GM19239 (cell line): ENCODE measurements around the gene SLC39A11.
"Not testable (repeated sequence)": the region's sequence is repeated elsewhere in the genome, so short reads cannot be mapped to it uniquely, and the experiment has no call there.

Experiments
- DNase-seq: peaks from one replicate; pipeline ENCODE4 v3.0.0; 2011; ENCODE audit warnings: low spot score; ENCODE audit not compliant: insufficient read length
- FAIRE-seq: peaks from 2 replicates; lab custom pipeline; 2011; peaks lifted over from hg19 to GRCh38; lab: Jason Lieb, UNC

The SLC39A11 gene

GRCh38 chr17:72858826-72859495, 233.5 kb downstream of the SLC39A11 start:
- FAIRE-seq (no peak), DNase-seq (no peak)

- FAIRE-seq: no peak
- DNase-seq: no peak
Observed at GRCh38 chr17:72853440-72854415, 238.8 kb downstream of the SLC39A11 start.

GRCh38 chr17:72852277-72852938, 240.1 kb downstream of the SLC39A11 start:
- no peak for FAIRE-seq

GRCh38 chr17:72850410-72851118, 241.9 kb downstream of the SLC39A11 start:
- FAIRE-seq (no peak), DNase-seq (no peak)

More at GRCh38 chr17:72852277-72852938, 240.1 kb downstream of the SLC39A11 start:
- no peak for DNase-seq

- DNase-seq (no peak), FAIRE-seq (no peak)
Observed at GRCh38 chr17:72846399-72846798, 246.1 kb downstream of the SLC39A11 start.

GRCh38 chr17:72843591-72843990, 248.9 kb downstream of the SLC39A11 start:
- FAIRE-seq (no peak), DNase-seq (no peak)

- no peak for DNase-seq
- FAIRE-seq: no peak
Observed at GRCh38 chr17:72840019-72840418, 252.5 kb downstream of the SLC39A11 start.

GRCh38 chr17:72839131-72839725, 253.3 kb downstream of the SLC39A11 start:
- no peak for FAIRE-seq
- DNase-seq: no peak

GRCh38 chr17:72838581-72838980, 253.9 kb downstream of the SLC39A11 start:
- no peak for FAIRE-seq

GRCh38 chr17:72838068-72838467, 254.4 kb downstream of the SLC39A11 start:
- FAIRE-seq (no peak), DNase-seq (no peak)

More at GRCh38 chr17:72838581-72838980, 253.9 kb downstream of the SLC39A11 start:
- DNase-seq: no peak

GRCh38 chr17:72837335-72837734, 255.2 kb downstream of the SLC39A11 start:
- FAIRE-seq: no peak

GRCh38 chr17:72833128-72833765, 259.2 kb downstream of the SLC39A11 start:
- no peak for DNase-seq
- FAIRE-seq: no peak

More at GRCh38 chr17:72837335-72837734, 255.2 kb downstream of the SLC39A11 start:
- no peak for DNase-seq

- FAIRE-seq (no peak), DNase-seq (no peak)
Observed at GRCh38 chr17:72832306-72832705, 260.2 kb downstream of the SLC39A11 start.

GRCh38 chr17:72829883-72830282, 262.6 kb downstream of the SLC39A11 start:
- FAIRE-seq (no peak), DNase-seq (no peak)

- DNase-seq: no peak
- FAIRE-seq: no peak
Observed at GRCh38 chr17:72826602-72827001, 265.9 kb downstream of the SLC39A11 start.

GRCh38 chr17:72826059-72826458, 266.4 kb downstream of the SLC39A11 start:
- FAIRE-seq, DNase-seq: not testable (repeated sequence)

GRCh38 chr17:72825218-72825617, 267.3 kb downstream of the SLC39A11 start:
- FAIRE-seq (no peak), DNase-seq (no peak)

GRCh38 chr17:72824267-72824666, 268.2 kb downstream of the SLC39A11 start:
- DNase-seq, FAIRE-seq: not testable (repeated sequence)
